Memory B cell (primary cell): ENCODE measurements around the gene WDR74.

Experiments used
- ATAC-seq: fragments of 150-1000 bp; cut with Tn5 transposase; 2 replicates; pipeline ENCODE4 v1.10.0; 2021; ENCODE audit warnings: low read depth, mild to moderate bottlenecking, moderate library complexity
- DNase-seq, 2 donors: peaks; one replicate each; pipeline ENCODE4 v3.0.0; 2022; ENCODE audit warnings: low spot score in 2 of 2
- H3K27ac Mint-ChIP-seq: one replicate; pipeline ENCODE4 v1.8.0; 2022; ENCODE audit warnings: mild to moderate bottlenecking, moderate library complexity, mixed read lengths
- H3K27me3 Mint-ChIP-seq: one replicate; pipeline ENCODE4 v1.8.0; 2022; ENCODE audit warnings: mixed read lengths
- H3K36me3 Mint-ChIP-seq: one replicate; pipeline ENCODE4 v1.8.0; 2022; ENCODE audit warnings: mild to moderate bottlenecking, mixed read lengths
- H3K4me1 Mint-ChIP-seq: one replicate; pipeline ENCODE4 v1.8.0; 2022; ENCODE audit warnings: mixed read lengths
- H3K4me3 Mint-ChIP-seq: one replicate; pipeline ENCODE4 v1.8.0; 2022; ENCODE audit warnings: mild to moderate bottlenecking, moderate library complexity, mixed read lengths
- H3K9me3 Mint-ChIP-seq: one replicate; pipeline ENCODE4 v1.8.0; 2022; ENCODE audit warnings: mixed read lengths

Gene WDR74

GRCh38 chr11:62805076-62805892, 34.1 kb downstream of the WDR74 start, which contains the start of gene NXF1:
NXF1 (minus strand) TSS chr11:62805440; CDS start chr11:62805356, 84 bp downstream.
- Mint-ChIP-seq H3K4me1 (peaks cover 20% of the 10 kb centered on the region), H3K9me3 (no peaks in the 10 kb centered on the region), H3K27ac (peak within 1 kb of the TSS; percentile 97), H3K27me3 (no peaks in the 10 kb centered on the region), H3K36me3 (peaks cover 18% of the 10 kb centered on the region), H3K4me3 (peak within 1 kb of the TSS; percentile 96)
- peak; percentile 87 for ATAC-seq
- peak; percentile 98 to 99 for DNase-seq

GRCh38 chr11:62804310-62805075, 34.9 kb downstream of the WDR74 start:
- H3K4me3 Mint-ChIP-seq, result peak overlapping the region; percentile 96
- ATAC-seq, result peak; percentile 6
- DNase-seq, result no peak
- no peaks in the 10 kb centered on the region for H3K9me3 Mint-ChIP-seq
- no peaks in the 10 kb centered on the region for H3K27me3 Mint-ChIP-seq
- H3K4me1 Mint-ChIP-seq, result peaks cover 20% of the 10 kb centered on the region
- H3K36me3 Mint-ChIP-seq, result peaks cover 24% of the 10 kb centered on the region
- H3K27ac Mint-ChIP-seq, result peak overlapping the region; percentile 97

- Mint-ChIP-seq H3K27me3 (no peaks in the 10 kb centered on the region), H3K27ac (no peak overlapping the region), H3K4me1 (peaks cover 16% of the 10 kb centered on the region), H3K4me3 (no peak overlapping the region), H3K36me3 (peaks cover 37% of the 10 kb centered on the region), H3K9me3 (no peaks in the 10 kb centered on the region)
- no peak for ATAC-seq
- no peak for DNase-seq
Observed at GRCh38 chr11:62801071-62801470, 38.3 kb downstream of the WDR74 start.

GRCh38 chr11:62799486-62799885, 39.9 kb downstream of the WDR74 start:
- peaks cover 42% of the 10 kb centered on the region for H3K36me3 Mint-ChIP-seq
- peaks cover 10% of the 10 kb centered on the region for H3K4me1 Mint-ChIP-seq
- no peak overlapping the region for H3K4me3 Mint-ChIP-seq
- H3K27me3 Mint-ChIP-seq, result no peaks in the 10 kb centered on the region
- DNase-seq, result no peak
- H3K27ac Mint-ChIP-seq, result no peak overlapping the region
- no peaks in the 10 kb centered on the region for H3K9me3 Mint-ChIP-seq
- no peak for ATAC-seq

- Mint-ChIP-seq H3K27me3 (no peaks in the 10 kb centered on the region), H3K36me3 (peaks cover 37% of the 10 kb centered on the region), H3K4me3 (no peak overlapping the region), H3K9me3 (no peaks in the 10 kb centered on the region), H3K27ac (no peak overlapping the region), H3K4me1 (peaks cover 12% of the 10 kb centered on the region)
- ATAC-seq, result no peak
- no peak for DNase-seq
Observed at GRCh38 chr11:62796281-62796680, 43.1 kb downstream of the WDR74 start.

GRCh38 chr11:62794201-62794775, 45.1 kb downstream of the WDR74 start:
- DNase-seq, result no peak
- H3K36me3 Mint-ChIP-seq, result peaks cover 30% of the 10 kb centered on the region
- H3K27ac Mint-ChIP-seq, result no peak overlapping the region
- no peaks in the 10 kb centered on the region for H3K9me3 Mint-ChIP-seq
- peaks cover 26% of the 10 kb centered on the region for H3K4me1 Mint-ChIP-seq
- H3K27me3 Mint-ChIP-seq, result no peaks in the 10 kb centered on the region
- peak overlapping the region; percentile 9 for H3K4me3 Mint-ChIP-seq
- ATAC-seq, result no peak

- Mint-ChIP-seq H3K36me3 (peaks cover 21% of the 10 kb centered on the region), H3K9me3 (no peaks in the 10 kb centered on the region), H3K4me3 (peak overlapping the region; percentile 88), H3K27me3 (no peaks in the 10 kb centered on the region), H3K27ac (peak overlapping the region; percentile 77), H3K4me1 (peaks cover 34% of the 10 kb centered on the region)
- DNase-seq (no peak), ATAC-seq (no peak)
Observed at GRCh38 chr11:62792202-62792575, 47.2 kb downstream of the WDR74 start.

GRCh38 chr11:62791501-62792201, 47.7 kb downstream of the WDR74 start, which contains the start of gene TMEM223:
TMEM223 (minus strand) TSS chr11:62792006; CDS start chr11:62791994, 12 bp downstream.
- peaks cover 19% of the 10 kb centered on the region for H3K36me3 Mint-ChIP-seq
- DNase-seq (peak; percentile 81 to 84), ATAC-seq (peak; percentile 71)
- H3K4me3 Mint-ChIP-seq, result peak within 1 kb of the TSS; percentile 88
- H3K27me3 Mint-ChIP-seq, result no peaks in the 10 kb centered on the region
- peaks cover 34% of the 10 kb centered on the region for H3K4me1 Mint-ChIP-seq
- no peaks in the 10 kb centered on the region for H3K9me3 Mint-ChIP-seq
- H3K27ac Mint-ChIP-seq, result peak within 1 kb of the TSS; percentile 83

- Mint-ChIP-seq H3K36me3 (peaks cover 9% of the 10 kb centered on the region), H3K4me1 (peaks cover 37% of the 10 kb centered on the region), H3K27ac (peak overlapping the region; percentile 83), H3K4me3 (no peak overlapping the region), H3K9me3 (no peaks in the 10 kb centered on the region), H3K27me3 (no peaks in the 10 kb centered on the region)
- ATAC-seq (no peak), DNase-seq (no peak)
Observed at GRCh38 chr11:62789576-62789975, 49.8 kb downstream of the WDR74 start.

GRCh38 chr11:62788991-62789390, 50.4 kb downstream of the WDR74 start:
- H3K36me3 Mint-ChIP-seq, result peaks cover 4% of the 10 kb centered on the region
- peaks cover 35% of the 10 kb centered on the region for H3K4me1 Mint-ChIP-seq
- peak overlapping the region; percentile 61 for H3K4me3 Mint-ChIP-seq
- no peaks in the 10 kb centered on the region for H3K9me3 Mint-ChIP-seq
- H3K27ac Mint-ChIP-seq, result peak overlapping the region; percentile 83
- DNase-seq (no peak), ATAC-seq (no peak)
- no peaks in the 10 kb centered on the region for H3K27me3 Mint-ChIP-seq

- Mint-ChIP-seq H3K4me1 (peaks cover 30% of the 10 kb centered on the region), H3K36me3 (peaks cover 2% of the 10 kb centered on the region), H3K27ac (peak within 1 kb of the TSS; percentile 96), H3K4me3 (peak within 1 kb of the TSS; percentile 97), H3K27me3 (no peaks in the 10 kb centered on the region), H3K9me3 (no peaks in the 10 kb centered on the region)
- peak; percentile 95 to 96 for DNase-seq
- peak; percentile 74 for ATAC-seq
Observed at GRCh38 chr11:62787005-62787759, 52.2 kb downstream of the WDR74 start, which contains the start of gene TMEM179B. TMEM179B (plus strand) TSS chr11:62787402; CDS start chr11:62787432, 30 bp downstream.

GRCh38 chr11:62786318-62787004, 52.9 kb downstream of the WDR74 start:
- H3K27me3 Mint-ChIP-seq, result no peaks in the 10 kb centered on the region
- peaks cover 2% of the 10 kb centered on the region for H3K36me3 Mint-ChIP-seq
- H3K4me3 Mint-ChIP-seq, result peak overlapping the region; percentile 85
- H3K27ac Mint-ChIP-seq, result peak overlapping the region; percentile 96
- peak; percentile 90 for DNase-seq
- peaks cover 28% of the 10 kb centered on the region for H3K4me1 Mint-ChIP-seq
- no peaks in the 10 kb centered on the region for H3K9me3 Mint-ChIP-seq
- ATAC-seq, result peak; percentile 71
